Measurements from ENCODE around the gene WDR49. TPM values are rescaled to one million over a fixed set of nuclear protein-coding genes. Genes with fewer than 3 reads are reported as not detected.
A peak's percentile ranks its signal among the peaks of the same experiment; 100 is the strongest.

Gene WDR49
- under 1 TPM in 2 of 4 donors, not detected in 2; 0.26 to 0.52 TPM for total RNA-seq

GRCh38 chr3:167653760-167654159 is at the start of gene WDR49:
Gene WDR49, minus strand, starts transcription at chr3:167653942. Its CDS starts 517 bp downstream, at chr3:167653425.
- intact Hi-C loops (cut with DNase I; ENCODE audit: low total_unique reads) = no loop called here
- TF ChIP-seq CTCF (IDR thresholded peaks at IDR 0.05) (no peak), POLR2A (IDR thresholded peaks at IDR 0.05) (no peak)
- WGBS, 2 donors = 53 to 58% methylated on average over 1 of the region's 1 CpG
- H3K4me3 ChIP-seq (ENCODE audit: low read depth, poor library complexity, severe bottlenecking) = no peak within 1 kb of the TSS
- no peak for DNase-seq (ENCODE audit: low spot score in 2 of 2)

- intact Hi-C loops (cut with DNase I; ENCODE audit: low total_unique reads) = no loop called here
- WGBS, 2 donors = 92 to 96% methylated on average over 2 of the region's 2 CpGs
- TF ChIP-seq CTCF (IDR thresholded peaks at IDR 0.05) (no peak), POLR2A (IDR thresholded peaks at IDR 0.05) (no peak)
- no peak for DNase-seq (ENCODE audit: low spot score in 2 of 2)
- H3K4me3 ChIP-seq (ENCODE audit: low read depth, poor library complexity, severe bottlenecking) = no peak overlapping the region
Observed at GRCh38 chr3:167700926-167701325, 47.2 kb upstream of the WDR49 start.

GRCh38 chr3:167700046-167700445 is 46.3 kb upstream of the WDR49 start:
- DNase-seq (ENCODE audit: low spot score in 2 of 2) = no peak
- intact Hi-C loops (cut with DNase I; ENCODE audit: low total_unique reads) = no loop called here
- 68 to 70% methylated on average over 4 of the region's 4 CpGs for WGBS, 2 donors
- H3K4me3 ChIP-seq (ENCODE audit: low read depth, poor library complexity, severe bottlenecking) = no peak overlapping the region
- no peak for TF ChIP-seq POLR2A (IDR thresholded peaks at IDR 0.05)
- TF ChIP-seq CTCF (IDR thresholded peaks at IDR 0.05) = no peak

- WGBS, 2 donors = 89 to 93% methylated on average over 2 of the region's 2 CpGs
- intact Hi-C loops (cut with DNase I; ENCODE audit: low total_unique reads) = no loop called here
Observed at GRCh38 chr3:167694121-167694520, 40.4 kb upstream of the WDR49 start.

GRCh38 chr3:167691366-167691765 is 37.6 kb upstream of the WDR49 start:
- no peak for TF ChIP-seq CTCF (IDR thresholded peaks at IDR 0.05)
- TF ChIP-seq POLR2A (IDR thresholded peaks at IDR 0.05) = no peak
- WGBS, 2 donors = 56 to 65% methylated on average over 3 of the region's 3 CpGs
- no peak for DNase-seq (ENCODE audit: low spot score in 2 of 2)
- no peak overlapping the region for H3K4me3 ChIP-seq (ENCODE audit: low read depth, poor library complexity, severe bottlenecking)
- intact Hi-C loops (cut with DNase I; ENCODE audit: low total_unique reads) = no loop called here

More at GRCh38 chr3:167694121-167694520, 40.4 kb upstream of the WDR49 start:
- DNase-seq (ENCODE audit: low spot score in 2 of 2) = no peak
- no peak for TF ChIP-seq POLR2A (IDR thresholded peaks at IDR 0.05)
- TF ChIP-seq CTCF (IDR thresholded peaks at IDR 0.05) = no peak
- no peak overlapping the region for H3K4me3 ChIP-seq (ENCODE audit: low read depth, poor library complexity, severe bottlenecking)

- H3K4me3 ChIP-seq (ENCODE audit: low read depth, poor library complexity, severe bottlenecking) = no peak overlapping the region
- TF ChIP-seq CTCF (IDR thresholded peaks at IDR 0.05) = no peak
- TF ChIP-seq POLR2A (IDR thresholded peaks at IDR 0.05) = no peak
- DNase-seq (ENCODE audit: low spot score in 2 of 2) = peak in 1 of 2 donors; percentile 56
- intact Hi-C loops (cut with DNase I; ENCODE audit: low total_unique reads) = no loop called here
Observed at GRCh38 chr3:167684388-167684993, 30.7 kb upstream of the WDR49 start.

All from lower leg skin (tissue), 4 donors.